Muscle layer of colon (tissue), 2 donors: ENCODE measurements around the gene BARX1.

Experiments used
- H3K27ac ChIP-seq: one replicate; pipeline ENCODE4 v1.7.0; 2013; ENCODE audit warnings: low read depth, mild to moderate bottlenecking, low read length, moderate library complexity
- H3K27me3 ChIP-seq, 2 donors: one replicate each; pipeline ENCODE4 v1.7.0; 2013; ENCODE audit warnings: low read length in 2 of 2, mild to moderate bottlenecking in 2 of 2; ENCODE audit not compliant: insufficient read depth in 2 of 2, control insufficient read depth in 1 of 2
- H3K36me3 ChIP-seq: one replicate; pipeline ENCODE4 v1.7.0; 2013; ENCODE audit warnings: mild to moderate bottlenecking, low read length; ENCODE audit not compliant: insufficient read depth
- H3K4me1 ChIP-seq: one replicate; pipeline ENCODE4 v1.7.0; 2013; ENCODE audit warnings: mild to moderate bottlenecking, low read length; ENCODE audit not compliant: insufficient read depth
- H3K4me3 ChIP-seq, 2 donors: one replicate each; pipeline ENCODE4 v1.7.0; 2013; ENCODE audit warnings: low read length in 2 of 2, low read depth in 1 of 2, mild to moderate bottlenecking in 1 of 2, moderate library complexity in 1 of 2
- H3K9ac ChIP-seq: one replicate; pipeline ENCODE4 v1.7.0; 2013; ENCODE audit warnings: low read length
- H3K9me3 ChIP-seq: one replicate; pipeline ENCODE4 v1.7.0; 2013; ENCODE audit warnings: mild to moderate bottlenecking, low read length
- donor health status: abdominal sarcoma.
- donor health status: Adenocarcinoma of cecum.

The BARX1 gene

GRCh38 chr9:93930070-93930469 is 25.1 kb downstream of the BARX1 start:
- Histone ChIP-seq H3K27me3 (no peaks in the 10 kb centered on the region), H3K27ac (no peak overlapping the region), H3K9ac (no peak overlapping the region), H3K9me3 (no peaks in the 10 kb centered on the region), H3K4me3 (no peak overlapping the region), H3K36me3 (no peaks in the 10 kb centered on the region), H3K4me1 (no peaks in the 10 kb centered on the region)

GRCh38 chr9:93929231-93929630 is 25.9 kb downstream of the BARX1 start:
- no peak overlapping the region for H3K9ac ChIP-seq
- H3K36me3 ChIP-seq = no peaks in the 10 kb centered on the region
- no peaks in the 10 kb centered on the region for H3K27me3 ChIP-seq
- H3K4me3 ChIP-seq = no peak overlapping the region
- H3K9me3 ChIP-seq = no peaks in the 10 kb centered on the region
- no peaks in the 10 kb centered on the region for H3K4me1 ChIP-seq
- no peak overlapping the region for H3K27ac ChIP-seq

- Histone ChIP-seq H3K4me1 (no peaks in the 10 kb centered on the region), H3K9me3 (no peaks in the 10 kb centered on the region), H3K9ac (no peak overlapping the region), H3K36me3 (no peaks in the 10 kb centered on the region), H3K27ac (no peak overlapping the region), H3K27me3 (no peaks in the 10 kb centered on the region), H3K4me3 (no peak overlapping the region)
Observed at GRCh38 chr9:93922535-93922934, 32.6 kb downstream of the BARX1 start.

GRCh38 chr9:93920131-93920800 is 34.9 kb downstream of the BARX1 start:
- Histone ChIP-seq H3K4me3 (no peak overlapping the region), H3K27me3 (no peaks in the 10 kb centered on the region), H3K4me1 (no peaks in the 10 kb centered on the region), H3K36me3 (no peaks in the 10 kb centered on the region), H3K27ac (no peak overlapping the region), H3K9me3 (no peaks in the 10 kb centered on the region), H3K9ac (no peak overlapping the region)

- no peak overlapping the region for H3K4me3 ChIP-seq
- no peaks in the 10 kb centered on the region for H3K27me3 ChIP-seq
- no peaks in the 10 kb centered on the region for H3K36me3 ChIP-seq
- no peak overlapping the region for H3K27ac ChIP-seq
- no peaks in the 10 kb centered on the region for H3K4me1 ChIP-seq
- H3K9ac ChIP-seq = no peak overlapping the region
- no peaks in the 10 kb centered on the region for H3K9me3 ChIP-seq
Observed at GRCh38 chr9:93918061-93918460, 37.1 kb downstream of the BARX1 start.

- Histone ChIP-seq H3K36me3 (no peaks in the 10 kb centered on the region), H3K4me3 (no peak overlapping the region), H3K9me3 (no peaks in the 10 kb centered on the region), H3K4me1 (no peaks in the 10 kb centered on the region), H3K27ac (no peak overlapping the region), H3K27me3 (no peaks in the 10 kb centered on the region), H3K9ac (no peak overlapping the region)
Observed at GRCh38 chr9:93917121-93917853, 37.9 kb downstream of the BARX1 start.

- Histone ChIP-seq H3K9me3 (no peaks in the 10 kb centered on the region), H3K36me3 (no peaks in the 10 kb centered on the region), H3K4me1 (no peaks in the 10 kb centered on the region), H3K9ac (no peak overlapping the region), H3K27ac (no peak overlapping the region), H3K4me3 (no peak overlapping the region), H3K27me3 (no peaks in the 10 kb centered on the region)
Observed at GRCh38 chr9:93916358-93916757, 38.8 kb downstream of the BARX1 start.

GRCh38 chr9:93911801-93912554 is 43.2 kb downstream of the BARX1 start:
- H3K36me3 ChIP-seq = no peaks in the 10 kb centered on the region
- H3K4me3 ChIP-seq = no peak overlapping the region
- H3K27ac ChIP-seq = no peak overlapping the region
- H3K27me3 ChIP-seq = peaks cover 0 to 13% of the 10 kb centered on the region in 2 donors
- no peaks in the 10 kb centered on the region for H3K9me3 ChIP-seq
- H3K4me1 ChIP-seq = no peaks in the 10 kb centered on the region
- H3K9ac ChIP-seq = no peak overlapping the region

- H3K9ac ChIP-seq = no peak overlapping the region
Observed at GRCh38 chr9:93911136-93911745, 43.9 kb downstream of the BARX1 start.

GRCh38 chr9:93910598-93910997 is 44.6 kb downstream of the BARX1 start:
- Histone ChIP-seq H3K27me3 (peaks cover 0 to 13% of the 10 kb centered on the region in 2 donors), H3K27ac (no peak overlapping the region), H3K4me3 (no peak overlapping the region), H3K9me3 (no peaks in the 10 kb centered on the region), H3K36me3 (no peaks in the 10 kb centered on the region), H3K4me1 (no peaks in the 10 kb centered on the region), H3K9ac (no peak overlapping the region)

More at GRCh38 chr9:93911136-93911745, 43.9 kb downstream of the BARX1 start:
- Histone ChIP-seq H3K9me3 (no peaks in the 10 kb centered on the region), H3K36me3 (no peaks in the 10 kb centered on the region), H3K4me3 (no peak overlapping the region), H3K27ac (no peak overlapping the region), H3K4me1 (no peaks in the 10 kb centered on the region), H3K27me3 (peaks cover 0 to 13% of the 10 kb centered on the region in 2 donors)

- Histone ChIP-seq H3K27me3 (peaks cover 0 to 13% of the 10 kb centered on the region in 2 donors), H3K27ac (no peak overlapping the region), H3K4me1 (no peaks in the 10 kb centered on the region), H3K9me3 (no peaks in the 10 kb centered on the region), H3K4me3 (no peak overlapping the region), H3K9ac (no peak overlapping the region), H3K36me3 (no peaks in the 10 kb centered on the region)
Observed at GRCh38 chr9:93910196-93910595, 45.0 kb downstream of the BARX1 start.
